Left hindlimb (tissue), 1 donor: ENCODE data around the gene MANBA.
"Not testable (repeated sequence)": the region's sequence is repeated elsewhere in the genome, so short reads cannot be mapped to it uniquely, and the experiment has no call there.

Experiments used
- DNase-seq: peaks from one replicate; pipeline ENCODE4 v3.0.0-alpha.2; 2018

Gene MANBA

DNA sequence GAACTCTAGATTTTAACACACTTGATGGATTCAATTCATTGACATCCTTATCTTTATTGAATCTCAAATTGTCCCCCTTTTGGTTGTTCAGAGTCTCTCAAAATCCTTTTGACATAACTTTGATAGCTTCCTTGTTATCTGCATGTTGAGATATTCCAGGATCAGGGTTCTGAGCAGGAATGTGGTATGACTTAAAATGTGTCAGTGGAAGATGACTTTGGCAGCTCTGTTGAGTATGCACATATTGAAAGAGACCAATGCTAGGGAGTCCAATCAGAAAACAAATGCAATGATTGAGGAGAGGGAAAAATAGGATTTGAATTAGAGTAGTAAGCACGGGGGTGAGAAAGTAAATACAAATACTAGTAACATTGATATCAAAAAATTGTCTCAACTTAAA, 93.8 kb downstream of the MANBA start:
- no peak for DNase-seq

DNA sequence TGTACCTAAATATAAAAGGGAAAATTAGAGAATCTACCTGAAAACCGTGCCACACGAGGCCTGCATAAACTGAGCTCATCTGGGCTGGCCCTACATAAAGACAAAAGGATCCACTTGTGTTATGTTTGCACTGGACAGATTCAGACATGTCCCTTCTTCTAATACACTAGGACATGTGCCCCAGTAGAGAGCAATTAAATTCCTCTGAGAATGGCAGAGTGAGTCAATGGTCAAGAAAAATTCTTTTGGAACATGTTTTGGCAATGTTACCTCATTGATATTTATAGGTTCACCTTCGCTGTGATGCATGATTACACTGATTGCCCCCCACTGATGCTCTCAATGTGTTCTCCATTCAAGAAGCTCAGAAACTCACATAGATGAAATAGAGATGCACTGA, 95.2 kb downstream of the MANBA start:
- DNase-seq = no peak

GRCh38 chr4:102663073-102663472, 97.7 kb downstream of the MANBA start:
- no peak for DNase-seq

DNA sequence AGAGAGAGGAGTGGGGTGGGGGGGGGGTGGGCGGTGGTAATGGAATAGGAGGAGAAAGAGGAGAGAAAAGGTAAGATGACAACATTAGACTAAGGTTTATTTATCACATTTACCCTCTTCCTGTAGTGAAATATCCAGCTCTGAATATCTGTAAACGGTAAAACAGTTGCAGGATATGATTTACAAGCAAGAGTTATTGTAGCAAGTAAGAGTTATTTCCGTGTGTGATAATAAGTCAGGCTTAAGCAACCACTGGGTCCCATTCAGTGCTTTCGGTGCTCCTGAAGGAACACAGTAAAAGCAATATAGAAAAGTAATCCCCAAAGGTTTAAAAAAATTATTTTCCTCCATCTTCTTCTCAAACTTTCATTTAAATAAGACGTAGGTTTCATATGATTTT, 103.6 kb downstream of the MANBA start:
- no peak for DNase-seq

DNA sequence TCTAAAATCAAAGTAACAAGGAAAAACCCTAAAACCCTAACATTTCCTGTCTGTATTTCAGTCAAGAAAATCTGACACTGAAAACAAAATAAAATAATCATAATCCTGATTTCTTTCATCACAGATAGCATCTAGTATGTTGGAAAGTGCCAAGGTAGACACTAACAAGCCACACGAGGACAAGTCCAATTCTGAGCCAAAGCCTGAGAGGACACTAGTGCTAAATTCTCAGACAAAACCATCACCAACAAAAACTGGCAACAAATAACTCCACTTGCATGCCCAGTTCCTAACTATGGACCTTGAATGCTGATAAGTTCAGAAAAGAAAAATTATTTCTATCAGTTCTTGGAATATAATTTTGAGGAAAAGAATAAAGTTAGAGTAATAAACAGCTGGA, 113.7 kb downstream of the MANBA start:
- no peak for DNase-seq

DNA sequence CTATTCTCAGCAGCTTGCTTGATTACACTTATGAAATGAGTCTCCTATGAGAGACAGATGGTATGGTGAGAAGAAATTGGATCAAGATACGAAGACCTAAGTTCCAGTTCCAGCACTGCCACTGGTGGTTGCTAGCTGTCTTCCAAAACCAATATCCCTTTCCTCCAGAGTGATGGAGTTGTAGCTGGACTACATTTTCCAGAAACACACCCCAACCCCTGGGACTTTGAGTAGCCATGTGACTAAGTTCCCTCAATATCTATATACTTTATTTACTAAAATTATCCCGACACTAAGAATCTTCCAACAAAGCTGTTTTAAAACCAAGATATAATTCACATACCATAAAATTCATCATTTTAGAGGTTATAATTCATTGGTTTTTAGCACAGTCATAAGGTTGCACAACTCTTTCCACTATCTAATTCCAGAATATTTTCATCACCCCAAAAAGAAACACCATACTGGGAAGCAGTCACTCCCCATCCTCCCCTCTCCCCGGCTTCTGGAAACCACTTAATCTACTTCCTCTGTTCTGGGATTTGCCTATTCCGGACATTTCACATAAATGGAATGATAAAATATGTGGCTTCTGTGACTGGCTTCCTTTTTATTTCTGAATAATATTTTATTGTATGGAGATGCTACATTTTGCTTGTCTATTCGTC, 118.0 kb downstream of the MANBA start:
- no peak for DNase-seq

DNA sequence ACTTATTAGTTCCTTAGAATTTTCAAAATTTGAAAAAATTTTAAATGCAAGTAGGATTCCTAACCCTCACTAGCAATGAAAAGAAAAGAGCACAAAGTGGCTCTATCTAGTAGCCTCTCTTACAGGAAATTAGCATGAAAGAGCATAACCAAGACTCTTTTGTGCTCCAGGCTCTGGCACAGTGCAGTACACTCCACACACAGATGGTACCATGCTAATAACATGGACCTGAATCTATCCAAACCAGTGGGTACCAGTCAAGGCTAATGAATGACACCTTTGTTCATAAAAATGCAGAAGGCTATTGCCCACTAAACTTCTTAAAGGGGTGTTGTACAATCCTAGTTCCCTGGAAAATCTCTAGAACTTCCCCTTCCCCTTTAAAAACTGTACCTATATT, 119.0 kb downstream of the MANBA start:
- no peak for DNase-seq

GRCh38 chr4:102640669-102641068, 120.1 kb downstream of the MANBA start:
- no peak for DNase-seq

DNA sequence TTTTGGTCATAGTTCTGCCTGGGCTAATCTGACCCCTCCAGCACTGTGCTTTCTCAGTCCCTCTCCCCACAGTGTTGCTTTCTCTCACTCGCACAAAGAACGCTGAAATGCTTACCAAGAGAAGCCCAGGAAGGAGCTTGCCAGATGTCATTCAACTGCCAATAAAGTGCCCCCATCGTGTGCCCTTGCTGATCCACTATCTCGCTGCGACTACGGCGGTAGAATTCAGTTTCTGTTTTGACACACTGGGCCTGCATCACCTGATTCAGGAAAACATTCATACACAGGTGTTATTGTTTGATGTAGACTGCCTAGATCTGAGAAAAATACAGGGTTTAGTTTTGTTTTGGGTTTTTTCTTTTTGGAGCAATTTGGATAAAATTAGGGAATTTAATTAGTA, 121.2 kb downstream of the MANBA start:
- DNase-seq = no peak

DNA sequence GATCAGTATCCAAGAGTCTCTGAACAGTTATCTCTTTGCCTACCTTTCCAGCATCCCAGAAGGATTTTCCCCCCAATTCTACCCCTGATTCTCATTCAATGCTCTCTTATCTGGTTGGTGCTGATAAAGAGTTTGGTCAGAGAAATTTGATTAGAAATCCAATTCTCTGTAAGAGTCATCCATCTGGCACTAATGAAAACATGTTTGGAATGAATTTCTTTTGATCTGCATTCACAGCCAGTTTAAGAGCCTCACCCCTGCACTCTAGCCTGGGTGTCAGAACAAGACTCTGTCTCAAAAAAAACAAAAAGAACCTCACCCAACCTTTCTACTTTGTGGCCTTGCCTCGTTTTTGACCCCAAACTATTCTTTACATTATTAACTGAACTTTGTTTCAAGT, 122.1 kb downstream of the MANBA start:
- no peak for DNase-seq

DNA sequence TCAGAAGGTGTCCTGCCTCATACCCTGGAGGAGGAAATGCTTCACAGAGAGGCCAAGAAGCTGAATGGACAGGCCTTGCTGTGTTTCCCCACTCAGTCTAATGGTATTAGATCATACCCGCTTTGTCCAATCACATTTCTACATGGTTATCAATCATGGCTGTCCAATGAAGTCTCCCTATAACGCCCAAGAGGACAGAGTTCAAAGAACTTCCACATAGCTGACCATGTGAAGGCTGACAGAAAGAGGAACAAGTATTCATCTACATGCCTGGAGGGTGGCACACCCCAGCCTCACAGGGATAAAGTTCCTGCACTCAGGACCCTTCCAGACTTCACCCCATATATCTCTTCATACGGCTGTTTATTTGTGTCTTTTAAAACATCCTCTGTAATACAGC, 123.4 kb downstream of the MANBA start:
- no peak for DNase-seq

DNA sequence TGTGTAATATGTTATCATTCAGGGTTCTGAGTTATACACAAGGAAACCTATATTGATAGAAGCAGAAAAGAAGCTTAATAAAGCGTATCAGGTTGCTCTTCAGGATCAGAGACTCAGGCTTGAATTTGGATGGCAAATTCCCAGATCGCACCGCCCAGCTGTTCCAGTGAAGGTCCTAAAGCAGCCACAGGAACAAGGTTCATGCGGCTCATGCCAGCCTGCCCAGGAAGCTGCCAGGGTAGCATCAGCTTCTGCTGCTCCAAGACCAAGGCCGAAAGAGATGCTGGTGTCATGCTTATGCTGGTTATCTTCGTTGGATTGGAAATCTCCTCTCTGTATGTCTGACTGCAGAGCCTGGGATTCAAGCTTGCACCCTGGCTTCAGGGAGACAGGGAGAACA, 127.7 kb downstream of the MANBA start:
- DNase-seq = no peak

DNA sequence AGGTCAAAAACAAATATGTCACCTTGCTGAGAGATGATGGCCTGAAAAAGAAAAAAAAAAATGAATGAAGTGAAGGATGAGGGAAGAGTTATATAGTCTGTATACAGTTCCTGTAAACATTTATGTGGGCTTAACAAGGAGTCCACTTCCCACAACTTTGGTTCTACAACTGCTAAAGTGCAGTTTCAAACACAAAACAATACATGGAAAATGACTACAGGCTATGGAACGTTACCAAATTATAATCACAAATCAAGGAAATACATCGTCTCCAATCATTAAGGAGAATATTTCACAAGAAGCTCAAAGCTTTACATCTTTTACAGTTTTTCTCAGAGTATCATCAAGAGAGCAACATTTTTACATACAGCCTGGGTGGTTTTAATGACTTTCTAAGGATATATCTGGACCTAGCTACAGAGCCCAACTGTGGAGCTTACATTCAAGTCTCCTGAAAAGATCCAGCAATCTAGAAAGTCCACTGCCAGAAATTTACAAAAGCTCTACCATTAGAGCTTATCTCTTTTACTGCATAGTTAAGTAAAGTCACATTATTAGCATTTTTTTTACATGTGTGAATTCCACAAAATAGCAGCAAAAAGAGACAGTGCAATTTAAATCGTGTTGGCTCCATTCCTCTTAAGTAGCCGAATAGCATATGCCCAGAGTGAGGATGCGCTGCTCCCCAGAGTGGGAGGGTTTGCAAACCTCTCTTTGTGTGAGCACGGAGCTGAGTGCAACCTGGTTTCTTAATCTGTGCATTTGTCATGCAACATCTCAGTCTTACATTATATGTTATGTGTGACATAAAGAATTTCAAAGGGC, 128.3 kb downstream of the MANBA start:
- no peak for DNase-seq

DNA sequence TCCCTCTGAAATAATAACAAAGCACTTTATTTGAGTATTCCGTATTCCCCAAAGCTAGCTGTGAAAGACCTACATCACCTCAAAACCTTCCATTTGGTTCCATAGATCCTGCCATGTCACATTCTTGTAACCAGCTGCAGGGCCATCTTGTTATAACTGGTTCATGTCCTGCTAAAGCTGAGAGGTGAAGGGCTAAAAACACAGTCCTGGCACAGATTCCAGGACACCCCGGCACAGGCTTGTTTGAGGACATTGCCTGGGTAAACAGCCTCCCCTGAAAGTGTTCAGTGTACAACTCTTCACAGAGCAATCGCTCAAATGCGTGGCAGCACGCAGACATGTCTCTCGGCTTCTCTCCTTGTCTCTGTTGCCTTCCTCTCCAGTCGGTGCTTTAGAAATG, 129.2 kb downstream of the MANBA start:
- no peak for DNase-seq

DNA sequence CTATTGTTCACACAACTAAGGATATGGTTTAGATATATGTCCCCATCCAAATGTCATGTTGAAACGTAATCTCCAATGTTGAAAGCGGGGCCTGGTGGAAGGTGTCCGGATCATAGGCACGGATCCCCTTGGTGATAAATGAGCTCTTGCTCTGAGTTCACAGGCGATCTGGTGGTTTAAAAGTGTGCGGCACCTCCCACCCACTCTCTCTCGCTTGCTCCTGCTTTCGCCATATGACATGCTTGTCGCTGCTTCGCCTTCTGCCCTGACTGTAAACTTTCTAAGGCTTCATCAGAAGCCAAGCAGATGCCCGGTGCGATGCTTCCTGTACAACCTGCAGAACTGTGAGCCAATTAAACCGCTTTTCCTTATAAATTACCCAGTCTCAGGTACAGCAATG, 131.1 kb downstream of the MANBA start:
- no peak for DNase-seq

DNA sequence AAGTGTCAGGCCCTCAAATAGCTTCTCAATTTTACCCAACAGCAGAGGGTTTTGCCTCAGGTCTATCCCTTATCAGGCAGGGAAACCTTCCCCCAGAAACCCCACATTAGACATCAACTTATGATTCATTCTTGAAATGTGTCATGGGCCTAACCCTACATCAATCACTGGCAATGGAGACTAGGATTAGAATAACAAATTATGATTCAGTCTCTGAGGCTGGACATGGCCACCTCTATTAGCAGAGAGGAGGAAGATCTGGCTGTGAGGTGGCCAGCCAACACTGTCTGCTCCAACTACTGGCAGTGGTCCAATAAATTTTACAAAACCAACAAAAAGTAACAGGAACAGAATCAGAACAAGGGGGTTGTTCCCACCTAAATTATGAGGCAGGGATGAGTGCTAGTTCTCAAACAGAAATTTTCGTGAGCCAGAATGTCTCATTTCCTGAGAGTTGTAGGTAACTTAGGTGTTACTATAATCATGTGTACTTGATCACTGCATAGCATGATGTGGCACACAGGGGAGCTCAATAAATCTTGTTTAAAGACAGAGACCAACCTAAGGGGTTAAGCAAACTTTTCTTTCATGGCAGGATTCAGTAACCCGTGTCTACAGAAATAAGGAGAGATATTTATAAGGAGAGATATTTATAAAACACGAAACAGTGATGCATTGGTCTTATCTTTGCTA, 132.8 kb downstream of the MANBA start:
- DNase-seq = no peak

GRCh38 chr4:102625232-102625930, 135.4 kb downstream of the MANBA start:
- no peak for DNase-seq

- DNase-seq = no peak
Measured at GRCh38 chr4:102624505-102624904, 136.3 kb downstream of the MANBA start.

DNA sequence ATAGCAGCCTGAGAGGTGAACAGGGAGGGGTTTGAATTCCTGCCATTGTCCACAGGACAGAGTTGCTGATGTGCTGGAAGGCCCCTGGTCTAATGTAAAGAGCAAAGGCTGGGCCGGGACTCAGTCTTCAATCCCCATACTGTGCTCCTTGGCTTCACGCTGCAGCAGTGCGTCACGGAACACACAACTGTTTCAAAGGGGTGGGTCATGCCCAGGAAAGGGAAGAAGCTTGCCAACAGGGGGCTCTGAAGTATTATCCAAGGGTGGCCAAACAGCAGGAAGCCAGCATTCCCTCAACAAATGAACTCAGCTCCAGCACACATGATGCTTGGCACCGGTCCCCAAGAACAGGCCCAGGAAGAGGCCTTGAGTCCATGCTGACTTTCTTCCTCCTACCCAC, 137.1 kb downstream of the MANBA start:
- DNase-seq = peak; percentile 53

DNA sequence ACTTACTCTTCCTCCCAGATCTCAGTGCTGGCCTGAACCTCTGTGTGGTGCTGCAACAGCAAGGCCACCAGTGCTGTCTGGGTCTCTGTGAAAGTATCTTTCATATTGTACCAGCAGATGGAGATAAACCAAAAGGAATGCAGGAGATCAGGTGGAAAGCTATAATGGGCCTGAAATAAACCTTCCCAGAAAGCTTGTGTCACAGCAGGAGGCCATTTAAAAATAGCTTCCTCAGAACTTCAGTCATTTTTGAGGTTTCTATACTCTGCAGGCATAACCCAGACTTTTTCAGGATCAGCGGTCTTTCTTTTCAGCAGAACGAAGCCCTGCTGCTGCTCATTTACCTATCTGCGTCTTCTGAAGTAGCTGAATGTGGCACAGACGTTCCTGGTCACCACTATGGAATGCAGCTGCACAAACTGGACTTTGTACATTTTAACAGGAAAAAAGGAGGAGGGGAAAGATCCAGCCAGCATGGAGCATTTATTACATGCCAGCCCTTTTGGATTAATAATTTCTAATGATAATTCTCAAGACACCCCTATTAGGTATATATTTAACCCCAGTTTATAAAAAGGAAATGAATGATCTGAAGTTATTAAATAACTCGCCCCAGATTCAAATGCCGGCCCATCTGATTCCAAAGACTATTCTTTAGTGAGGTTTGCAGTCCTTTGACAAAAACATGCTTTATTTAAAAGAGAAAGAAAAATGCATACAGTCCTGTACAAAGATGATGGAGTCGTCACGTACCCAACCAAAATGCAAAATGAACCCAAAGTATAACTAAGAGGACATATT, 139.9 kb downstream of the MANBA start:
- peak; percentile 42 for DNase-seq

- DNase-seq = not testable (repeated sequence)
Measured at GRCh38 chr4:102619776-102620631, 140.8 kb downstream of the MANBA start.
